SH-SY5Y (cell line): Measurements from ENCODE around the gene LGALS4.

Source experiments
- GATA2 ChIP-seq: IDR thresholded peaks from 2 replicates; pipeline ENCODE4 v1.6.1; 2011; ENCODE audit warnings: mild to moderate bottlenecking, low read depth, low read length
- GATA3 ChIP-seq: IDR thresholded peaks from 2 replicates; pipeline ENCODE4 v1.6.1; 2011; ENCODE audit warnings: low read depth, mild to moderate bottlenecking, low read length, moderate library complexity

The LGALS4 gene

DNA sequence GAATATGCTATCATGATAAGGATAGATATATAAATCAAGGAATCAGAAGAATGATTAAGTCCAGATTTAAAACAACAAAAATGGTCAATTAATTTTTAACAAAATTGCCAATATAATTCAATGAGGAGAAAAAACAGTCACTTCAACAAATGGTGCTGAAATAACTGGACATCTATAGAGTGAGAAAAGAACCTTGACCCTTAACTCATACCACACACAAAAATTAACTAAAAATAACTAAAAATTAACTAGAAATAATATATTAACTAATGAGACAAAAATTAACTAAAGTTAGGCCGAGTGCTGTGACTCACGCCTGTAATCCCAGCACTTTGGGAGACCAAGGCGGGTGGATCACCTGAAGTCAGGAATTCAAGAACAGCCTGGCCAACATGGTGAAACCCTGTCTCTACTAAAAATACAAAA is 48.9 kb downstream of the LGALS4 start:
- TF ChIP-seq GATA2 (no peak), GATA3 (no peak)

DNA sequence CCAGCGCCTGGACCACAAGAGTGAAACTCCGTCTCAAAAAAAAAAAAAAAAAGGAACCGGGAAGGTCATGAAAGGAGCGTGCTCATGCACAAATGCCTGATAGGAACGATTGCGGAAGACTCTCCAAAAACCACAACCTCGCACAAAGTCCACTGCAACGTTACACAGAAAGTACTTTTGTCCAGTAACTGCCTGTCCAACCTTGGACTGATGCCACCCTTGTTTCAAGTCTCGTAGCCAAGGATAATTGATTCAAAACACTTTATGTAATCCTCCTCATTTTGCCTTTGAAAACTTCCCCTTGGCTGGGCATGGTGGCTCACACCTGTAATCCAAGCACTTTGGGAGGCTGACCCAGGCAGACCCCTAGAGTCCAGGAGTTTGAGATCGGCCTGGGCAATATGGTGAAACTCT is 53.1 kb downstream of the LGALS4 start:
- TF ChIP-seq GATA3 (no peak), GATA2 (no peak)
